Dermis microvascular lymphatic vessel endothelial cell (primary cell): Measurements from ENCODE around the gene DYRK2. TPM values are rescaled to one million over a fixed set of nuclear protein-coding genes. Genes with fewer than 3 reads are reported as not detected.

Experiments used
- DNase-seq, 2 donors: peaks; one replicate each; pipeline versions ENCODE4 v3.0.0 to v3.0.0-alpha.2; 2010; ENCODE audit warnings: low read depth in 2 of 2
- total RNA-seq: library from RNA; depleted of rRNA; stranded (reverse); fragments of >200 nt; gene quantifications from 2 replicates; pipeline ENCODE4 v1.2.1, GENCODE V29; 2014

The DYRK2 gene
- total RNA-seq, 1 donor from 2014 or later, result 4.7 TPM

- no peak for DNase-seq
Observed at GRCh38 chr12:67701121-67701520, 52.6 kb downstream of the DYRK2 start.

GRCh38 chr12:67702136-67702535 lies 53.6 kb downstream of the DYRK2 start:
- no peak for DNase-seq

GRCh38 chr12:67704071-67704470 lies 55.5 kb downstream of the DYRK2 start:
- no peak for DNase-seq

GRCh38 chr12:67705394-67706370 lies 57.1 kb downstream of the DYRK2 start:
- DNase-seq, result peak; percentile 75 to 87

GRCh38 chr12:67709367-67709954 lies 60.9 kb downstream of the DYRK2 start:
- DNase-seq, result no peak

- DNase-seq, result peak in 1 of 2 donors; percentile 22
Observed at GRCh38 chr12:67710582-67710981, 62.0 kb downstream of the DYRK2 start.

- DNase-seq, result no peak
Observed at GRCh38 chr12:67712011-67712410, 63.5 kb downstream of the DYRK2 start.

- no peak for DNase-seq
Observed at GRCh38 chr12:67714648-67715047, 66.1 kb downstream of the DYRK2 start.
